ENCODE data around the gene COA8. TPM values are rescaled to one million over a fixed set of nuclear protein-coding genes. Genes with fewer than 3 reads are reported as not detected.

The COA8 gene
- total and polyA plus RNA-seq, 2 of the 8 experiments (the other 6 are each of a cell fraction or from before 2014, with no cell fraction given), result 7.1 to 35.5 TPM

DNA sequence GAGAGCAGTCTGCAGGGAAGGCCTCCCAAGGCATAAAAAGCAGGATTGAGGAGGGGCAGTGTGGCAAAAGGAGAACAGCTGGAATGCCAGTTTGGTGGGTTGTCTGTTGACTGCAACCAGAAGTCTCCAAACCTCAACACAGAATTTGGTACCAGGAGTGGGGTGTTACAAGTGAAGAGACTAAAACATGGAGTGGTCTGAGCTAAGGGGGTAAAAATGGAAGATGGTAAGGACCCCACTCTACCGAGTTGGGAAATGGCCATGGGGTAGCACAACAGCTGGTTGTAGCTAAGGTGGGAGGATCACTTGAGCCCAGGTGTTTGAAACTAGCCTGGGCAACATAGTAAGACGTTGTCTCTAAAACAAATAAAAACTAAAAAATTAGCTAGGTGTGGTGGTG is 48.5 kb downstream of the COA8 start:
- Histone ChIP-seq H3K79me1 (ENCODE audit: low read depth, low read length) (no peaks in the 10 kb centered on the region), H2BK12ac (ENCODE audit: low read depth, low read length) (no peak overlapping the region), H3K27ac (ENCODE audit: low read depth, low read length) (no peak overlapping the region), H3K4ac (replicated peaks; ENCODE audit: insufficient read length, low read depth, low read length) (no peak overlapping the region), H3K79me2 (ENCODE audit: control insufficient read depth in 1 of 2, insufficient read depth in 2 of 2, low read length in 2 of 2) (no peaks in the 10 kb centered on the region), H2BK120ac (replicated peaks; ENCODE audit: low read depth, low read length) (no peak overlapping the region), H2BK15ac (ENCODE audit: low read length) (no peak overlapping the region), H3K4me3 (ENCODE audit: extremely low read depth in 1 of 4, insufficient read depth in 2 of 4, low read depth in 3 of 4, low read length in 4 of 4) (no peak overlapping the region), H3K14ac (ENCODE audit: insufficient read length) (no peak overlapping the region), H2BK20ac (ENCODE audit: low read length) (no peak overlapping the region), H4K20me1 (replicated peaks in 1 of 2; ENCODE audit: control insufficient read depth in 1 of 2, insufficient read depth in 2 of 2, low read length in 2 of 2) (no peaks in the 10 kb centered on the region), H3K4me1 (replicated peaks in 1 of 4; ENCODE audit: control insufficient read depth in 3 of 4, insufficient read depth in 4 of 4, low read length in 3 of 4) (peaks cover 0 to 8% (median 3%) of the 10 kb centered on the region in 4 experiments; a peak in 3 of 7 replicates), H3K56ac (replicated peaks; ENCODE audit: insufficient read length, low read depth, low read length) (no peak overlapping the region), H3K23ac (ENCODE audit: insufficient read length) (no peak overlapping the region), H3K36me3 (ENCODE audit: control insufficient read depth in 2 of 4, insufficient read depth in 4 of 4, low read length in 3 of 4) (no peaks in the 10 kb centered on the region), H3K9ac (replicated peaks in 1 of 4; ENCODE audit: extremely low read depth in 1 of 4, low read depth in 3 of 4, low read length in 3 of 4) (no peak overlapping the region), H3K9me3 (ENCODE audit: insufficient read depth in 2 of 2, low read depth in 1 of 2, low read length in 1 of 2) (peaks cover 9 to 12% of the 10 kb centered on the region in 2 experiments; a peak in 3 of 4 replicates), H3K23me2 (ENCODE audit: low read depth, low read length) (no peaks in the 10 kb centered on the region), H4K91ac (replicated peaks; ENCODE audit: insufficient read length, low read length) (no peak overlapping the region), H4K8ac (ENCODE audit: extremely low read depth, insufficient read depth, low read length) (no peak overlapping the region), H3K27me3 (replicated peaks in 1 of 4; ENCODE audit: control insufficient read depth in 3 of 4, extremely low read depth in 1 of 4, insufficient read depth in 3 of 4, low read length in 3 of 4) (no peaks in the 10 kb centered on the region), H2AFZ (ENCODE audit: low read length) (no peak overlapping the region), H3K4me2 (ENCODE audit: insufficient read depth in 1 of 2, low read depth in 2 of 2, low read length in 2 of 2) (no peak overlapping the region), H4K5ac (ENCODE audit: insufficient read length, low read depth, low read length) (no peak overlapping the region), H2AK5ac (ENCODE audit: low read depth, low read length) (no peak overlapping the region), H3K18ac (ENCODE audit: extremely low read depth, low read length) (no peak overlapping the region), H2BK5ac (ENCODE audit: low read depth, low read length) (no peak overlapping the region)
- WGBS, 2 experiments (ENCODE audit: extremely low coverage in 1 of 2, insufficient coverage in 1 of 2, insufficient read length in 1 of 2, insufficient replicate concordance in 2 of 2, low coverage in 1 of 2, low lambda C conversion rate in 2 of 2, missing lambda C conversion rate in 1 of 2), result 97% methylated on average over 2 of the region's 2 CpGs; no CpG with 5 or more reads in 1 of the 2 experiments
- ChIA-PET CTCF (ENCODE audit: partially characterized antibody) (interaction anchor here (0.9 kb wide), 1 partner anchor 12 kb away, joined by 3 read pairs; no protein-coding TSS in a partner anchor), POLR2A (ENCODE audit: partially characterized antibody) (no interaction called here)
- FAIRE-seq (no peak), DNase-seq (ENCODE audit: low read depth in 1 of 2, low spot score in 2 of 2) (no peak)
- TF ChIP-seq, protein P1, sequence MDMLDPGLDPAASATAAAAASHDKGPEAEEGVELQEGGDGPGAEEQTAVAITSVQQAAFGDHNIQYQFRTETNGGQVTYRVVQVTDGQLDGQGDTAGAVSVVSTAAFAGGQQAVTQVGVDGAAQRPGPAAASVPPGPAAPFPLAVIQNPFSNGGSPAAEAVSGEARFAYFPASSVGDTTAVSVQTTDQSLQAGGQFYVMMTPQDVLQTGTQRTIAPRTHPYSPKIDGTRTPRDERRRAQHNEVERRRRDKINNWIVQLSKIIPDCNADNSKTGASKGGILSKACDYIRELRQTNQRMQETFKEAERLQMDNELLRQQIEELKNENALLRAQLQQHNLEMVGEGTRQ (IDR thresholded peaks at IDR 0.05; ENCODE audit: low read length), result no peak

Data from H1 (cell line).